GM19438 (cell line): ENCODE results near the gene OTOG.

Source experiments
- ATAC-seq: cut with Tn5 transposase; IDR thresholded peaks from one replicate; pipeline ENCODE4 v1.9.1; 2021; ENCODE audit warnings: low read depth; ENCODE audit not compliant: unreplicated experiment

Gene OTOG

DNA sequence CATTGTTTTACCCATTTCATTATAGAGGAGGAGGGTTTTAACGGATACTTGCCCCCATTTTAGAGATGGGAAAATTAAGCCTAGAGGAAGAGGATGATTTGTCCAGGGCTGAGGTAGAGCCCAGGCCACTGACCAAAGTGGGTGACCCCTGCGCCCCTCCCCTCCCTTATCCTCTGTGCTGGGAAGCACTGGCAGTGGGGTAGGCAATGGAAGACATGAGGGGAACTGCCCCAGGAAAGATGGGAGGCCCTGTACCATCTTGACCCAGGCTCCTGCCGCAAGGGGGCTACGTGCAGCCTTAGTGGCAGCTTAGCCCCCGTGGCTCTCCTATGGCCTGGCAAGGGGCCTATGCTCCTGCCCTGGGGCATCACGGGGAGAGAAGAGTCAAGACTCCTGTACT lies 95.9 kb downstream of the OTOG start:
- no peak for ATAC-seq

GRCh38 chr11:17643506-17644405 lies 96.7 kb downstream of the OTOG start:
- no peak for ATAC-seq

DNA sequence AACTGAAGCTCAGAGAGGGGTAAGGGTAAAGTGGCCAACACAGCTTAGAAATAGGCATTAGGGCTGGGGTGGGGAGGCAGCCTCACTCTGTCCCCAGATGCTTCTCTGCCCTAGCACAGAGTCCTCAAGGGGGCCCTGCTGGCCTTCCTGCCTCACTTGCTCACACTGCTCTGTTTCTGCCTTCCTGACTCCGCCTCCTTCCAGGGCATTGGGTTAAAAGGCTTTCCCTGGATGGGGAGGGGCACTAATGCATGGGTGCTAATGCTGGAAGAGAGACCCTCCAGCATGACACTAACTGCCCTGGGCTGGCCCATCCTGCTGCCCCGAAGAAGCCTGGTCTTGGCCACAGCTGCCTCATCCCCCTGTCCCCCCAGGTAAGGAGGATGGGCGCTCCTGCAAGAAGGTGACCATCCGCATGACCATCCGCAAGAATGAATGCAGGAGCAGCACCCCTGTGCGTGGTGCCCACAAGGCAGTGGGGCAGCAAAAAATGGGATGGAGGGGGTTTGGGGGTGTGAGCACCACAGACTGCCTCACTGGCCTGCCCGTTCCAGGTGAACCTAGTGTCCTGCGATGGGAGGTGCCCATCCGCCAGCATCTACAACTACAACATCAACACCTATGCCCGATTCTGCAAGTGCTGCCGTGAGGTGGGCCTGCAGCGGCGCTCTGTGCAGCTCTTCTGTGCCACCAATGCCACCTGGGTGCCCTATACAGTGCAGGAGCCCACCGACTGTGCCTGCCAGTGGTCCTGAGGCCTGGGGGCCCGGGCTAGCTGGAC lies 98.3 kb downstream of the OTOG start:
- no peak for ATAC-seq

- ATAC-seq, result no peak
These were observed 99.5 kb downstream of the OTOG start for GRCh38 chr11:17646451-17647145.

- ATAC-seq, result no peak
These were observed 101.5 kb downstream of the OTOG start for GRCh38 chr11:17648528-17648927.

GRCh38 chr11:17649261-17649660 lies 102.2 kb downstream of the OTOG start:
- no peak for ATAC-seq

GRCh38 chr11:17649696-17650095 lies 102.6 kb downstream of the OTOG start:
- ATAC-seq, result no peak

DNA sequence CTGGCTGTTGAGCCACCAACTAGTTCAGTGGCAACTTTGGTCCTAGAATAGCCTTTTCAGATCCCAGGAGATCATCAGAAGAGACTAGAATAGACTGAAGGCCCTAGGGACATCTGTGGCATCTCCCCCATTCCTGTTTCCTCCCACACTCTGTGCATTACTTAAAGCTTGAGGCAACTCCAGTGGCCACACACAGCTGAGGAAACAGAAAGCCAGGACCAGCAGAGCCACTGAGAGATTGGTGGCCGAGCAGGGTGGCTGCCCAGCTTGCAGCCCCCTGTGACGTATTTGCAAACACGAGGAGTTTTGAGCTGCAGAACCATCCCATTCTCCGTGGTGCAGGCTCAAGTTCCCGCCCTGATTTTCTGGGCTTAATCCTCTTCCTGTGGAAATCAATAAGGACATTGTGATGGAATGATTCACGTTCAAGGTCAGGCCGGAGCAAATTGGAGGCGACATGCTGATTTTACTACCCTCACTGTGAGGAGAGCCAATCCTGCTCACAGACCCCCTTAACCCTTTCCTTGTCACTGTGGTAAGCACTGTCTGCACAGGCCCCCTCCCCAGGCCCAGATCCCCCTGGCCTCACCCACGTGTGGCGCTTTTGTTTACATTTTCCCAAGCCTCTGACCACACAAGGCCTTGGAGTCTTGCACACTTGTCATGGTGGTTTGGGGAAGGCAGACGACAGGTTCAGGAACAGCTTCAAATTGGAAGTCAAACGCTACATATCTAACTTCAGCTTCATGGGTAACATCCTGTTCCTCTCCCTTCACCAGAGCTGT lies 103.3 kb downstream of the OTOG start:
- no peak for ATAC-seq

GRCh38 chr11:17651061-17651460 lies 104.0 kb downstream of the OTOG start:
- ATAC-seq, result no peak

DNA sequence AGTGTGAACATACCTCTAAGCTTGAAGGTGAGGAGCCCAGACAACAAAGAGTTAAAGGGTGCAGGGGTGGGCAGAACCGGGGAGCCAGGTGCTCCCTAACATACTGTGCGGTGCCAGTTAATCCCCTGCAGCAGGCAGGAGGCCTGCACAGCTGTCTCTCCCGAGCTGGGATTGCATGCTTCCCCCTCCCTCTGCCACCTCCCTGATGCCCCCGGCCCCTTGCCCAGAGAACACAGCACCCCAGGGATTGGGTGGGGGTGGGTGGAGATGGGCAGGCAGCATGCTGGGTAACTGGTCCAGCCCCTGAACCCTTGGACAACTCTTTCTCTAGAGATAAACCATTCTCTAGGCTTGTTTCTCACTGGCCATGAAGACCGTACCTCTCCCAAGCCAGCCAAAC lies 104.6 kb downstream of the OTOG start:
- ATAC-seq, result no peak

GRCh38 chr11:17652556-17652955 lies 105.5 kb downstream of the OTOG start:
- ATAC-seq, result no peak

DNA sequence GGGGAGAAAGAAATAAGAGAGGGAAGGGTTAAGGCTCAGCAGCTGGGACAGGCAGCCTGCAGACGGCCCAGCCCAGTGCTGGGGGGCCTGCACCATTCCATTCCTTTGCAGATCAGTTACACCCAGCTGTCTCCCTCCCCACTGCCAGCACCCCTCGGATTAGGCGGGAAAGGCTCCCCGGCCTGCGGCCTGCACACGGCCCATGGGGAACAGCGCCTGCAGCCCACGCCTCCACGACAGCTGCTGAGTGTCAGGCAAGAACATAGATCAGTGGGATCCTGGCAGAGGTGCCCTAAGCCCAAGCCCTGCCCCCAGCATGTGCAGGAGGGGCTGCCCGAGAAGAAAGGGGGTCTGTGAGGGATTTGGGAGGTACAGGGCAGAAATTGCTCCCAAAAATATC lies 106.6 kb downstream of the OTOG start:
- no peak for ATAC-seq

- ATAC-seq, result no peak
These were observed 108.6 kb downstream of the OTOG start for GRCh38 chr11:17655682-17656081.

GRCh38 chr11:17658211-17658610 lies 111.2 kb downstream of the OTOG start:
- ATAC-seq, result no peak

GRCh38 chr11:17668166-17668565 lies 121.1 kb downstream of the OTOG start:
- ATAC-seq, result no peak

- no peak for ATAC-seq
These were observed 125.4 kb downstream of the OTOG start for GRCh38 chr11:17672469-17672868.

DNA sequence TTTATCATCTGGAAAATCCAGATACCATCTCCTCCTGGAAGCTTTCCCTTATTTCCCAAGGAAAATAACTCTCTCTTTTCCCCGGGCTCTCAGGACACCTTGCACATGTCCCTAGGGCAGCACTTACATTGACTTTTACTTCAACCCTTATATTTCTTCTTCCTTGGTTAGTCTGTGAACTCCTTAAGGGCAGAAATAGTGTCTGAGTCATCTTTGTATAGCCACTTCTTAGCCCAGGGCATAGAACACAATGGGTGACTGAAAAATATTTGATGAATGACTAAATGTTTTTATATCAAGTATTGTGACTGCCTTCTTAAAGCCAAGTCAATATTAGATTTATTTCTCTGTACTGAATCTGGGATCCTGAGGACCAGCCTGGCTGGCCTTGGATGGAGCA lies 126.9 kb downstream of the OTOG start:
- no peak for ATAC-seq

GRCh38 chr11:17682848-17683247 lies 135.8 kb downstream of the OTOG start:
- no peak for ATAC-seq

- no peak for ATAC-seq
These were observed 136.5 kb downstream of the OTOG start for GRCh38 chr11:17683377-17684161.

- no peak for ATAC-seq
These were observed 137.5 kb downstream of the OTOG start for GRCh38 chr11:17684550-17684949.
